Measurements from ENCODE around the gene NUDT8. TPM values are rescaled to one million over a fixed set of nuclear protein-coding genes. Genes with fewer than 3 reads are reported as not detected.

Gene NUDT8
- total and polyA plus RNA-seq, 10 of the 15 experiments (the other 5 are each of a cell fraction or from before 2014, with no cell fraction given), result 0.32 to 18.2 (median 9.8) TPM

- TF ChIP-seq, protein P1, sequence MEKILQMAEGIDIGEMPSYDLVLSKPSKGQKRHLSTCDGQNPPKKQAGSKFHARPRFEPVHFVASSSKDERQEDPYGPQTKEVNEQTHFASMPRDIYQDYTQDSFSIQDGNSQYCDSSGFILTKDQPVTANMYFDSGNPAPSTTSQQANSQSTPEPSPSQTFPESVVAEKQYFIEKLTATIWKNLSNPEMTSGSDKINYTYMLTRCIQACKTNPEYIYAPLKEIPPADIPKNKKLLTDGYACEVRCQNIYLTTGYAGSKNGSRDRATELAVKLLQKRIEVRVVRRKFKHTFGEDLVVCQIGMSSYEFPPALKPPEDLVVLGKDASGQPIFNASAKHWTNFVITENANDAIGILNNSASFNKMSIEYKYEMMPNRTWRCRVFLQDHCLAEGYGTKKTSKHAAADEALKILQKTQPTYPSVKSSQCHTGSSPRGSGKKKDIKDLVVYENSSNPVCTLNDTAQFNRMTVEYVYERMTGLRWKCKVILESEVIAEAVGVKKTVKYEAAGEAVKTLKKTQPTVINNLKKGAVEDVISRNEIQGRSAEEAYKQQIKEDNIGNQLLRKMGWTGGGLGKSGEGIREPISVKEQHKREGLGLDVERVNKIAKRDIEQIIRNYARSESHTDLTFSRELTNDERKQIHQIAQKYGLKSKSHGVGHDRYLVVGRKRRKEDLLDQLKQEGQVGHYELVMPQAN (conservative IDR thresholded peaks at IDR 0.05), result peak; percentile 85
- TF ChIP-seq EGR1 (IDR thresholded peaks at IDR 0.05; ENCODE audit: borderline replicate concordance in 1 of 2, low read depth in 2 of 2, low read length in 2 of 2) (no peak), SMAD5 (IDR thresholded peaks at IDR 0.05; ENCODE audit: low read depth) (peak; percentile 86), NR2C2 (IDR thresholded peaks at IDR 0.05; ENCODE audit: borderline replicate concordance, control insufficient read depth, insufficient read length, low read depth) (no peak), MTA2 (IDR thresholded peaks at IDR 0.05; ENCODE audit: low read depth) (no peak), POLR2A (IDR thresholded peaks at IDR 0.05; ENCODE audit: low read depth, low read length) (peak; percentile 96), PKNOX1 (IDR thresholded peaks at IDR 0.05) (no peak), CEBPB (IDR thresholded peaks at IDR 0.05; ENCODE audit: borderline replicate concordance in 1 of 2, low read depth in 2 of 2, low read length in 2 of 2) (no peak), NFIC (IDR thresholded peaks at IDR 0.05; ENCODE audit: low read depth, low read length) (no peak), BCLAF1 (IDR thresholded peaks at IDR 0.05) (no peak), RUNX3 (IDR thresholded peaks at IDR 0.05; ENCODE audit: low read length) (peak; percentile 60; the same call in 1 of the 2 replicates), TARDBP (IDR thresholded peaks at IDR 0.05; ENCODE audit: borderline replicate concordance) (no peak), STAT3 (IDR thresholded peaks at IDR 0.05; ENCODE audit: low read depth, low read length) (no peak), KDM1A (IDR thresholded peaks at IDR 0.05; ENCODE audit: borderline replicate concordance) (no peak), SPI1 (IDR thresholded peaks at IDR 0.05; ENCODE audit: borderline replicate concordance, insufficient read depth, low read depth, low read length) (no peak), MTA3 (IDR thresholded peaks at IDR 0.05; ENCODE audit: borderline replicate concordance, low read length) (no peak), HCFC1 (IDR thresholded peaks at IDR 0.05; ENCODE audit: low read length) (peak; percentile 19; the same call in 1 of the 2 replicates)
- TF ChIP-seq, protein P2, sequence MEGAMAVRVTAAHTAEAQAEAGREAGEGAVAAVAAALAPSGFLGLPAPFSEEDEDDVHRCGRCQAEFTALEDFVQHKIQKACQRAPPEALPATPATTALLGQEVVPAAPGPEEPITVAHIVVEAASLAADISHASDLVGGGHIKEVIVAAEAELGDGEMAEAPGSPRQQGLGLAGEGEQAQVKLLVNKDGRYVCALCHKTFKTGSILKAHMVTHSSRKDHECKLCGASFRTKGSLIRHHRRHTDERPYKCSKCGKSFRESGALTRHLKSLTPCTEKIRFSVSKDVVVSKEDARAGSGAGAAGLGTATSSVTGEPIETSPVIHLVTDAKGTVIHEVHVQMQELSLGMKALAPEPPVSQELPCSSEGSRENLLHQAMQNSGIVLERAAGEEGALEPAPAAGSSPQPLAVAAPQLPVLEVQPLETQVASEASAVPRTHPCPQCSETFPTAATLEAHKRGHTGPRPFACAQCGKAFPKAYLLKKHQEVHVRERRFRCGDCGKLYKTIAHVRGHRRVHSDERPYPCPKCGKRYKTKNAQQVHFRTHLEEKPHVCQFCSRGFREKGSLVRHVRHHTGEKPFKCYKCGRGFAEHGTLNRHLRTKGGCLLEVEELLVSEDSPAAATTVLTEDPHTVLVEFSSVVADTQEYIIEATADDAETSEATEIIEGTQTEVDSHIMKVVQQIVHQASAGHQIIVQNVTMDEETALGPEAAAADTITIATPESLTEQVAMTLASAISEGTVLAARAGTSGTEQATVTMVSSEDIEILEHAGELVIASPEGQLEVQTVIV (IDR thresholded peaks at IDR 0.05; ENCODE audit: borderline replicate concordance, partially characterized antibody), result no peak
- TF ChIP-seq, protein P3, sequence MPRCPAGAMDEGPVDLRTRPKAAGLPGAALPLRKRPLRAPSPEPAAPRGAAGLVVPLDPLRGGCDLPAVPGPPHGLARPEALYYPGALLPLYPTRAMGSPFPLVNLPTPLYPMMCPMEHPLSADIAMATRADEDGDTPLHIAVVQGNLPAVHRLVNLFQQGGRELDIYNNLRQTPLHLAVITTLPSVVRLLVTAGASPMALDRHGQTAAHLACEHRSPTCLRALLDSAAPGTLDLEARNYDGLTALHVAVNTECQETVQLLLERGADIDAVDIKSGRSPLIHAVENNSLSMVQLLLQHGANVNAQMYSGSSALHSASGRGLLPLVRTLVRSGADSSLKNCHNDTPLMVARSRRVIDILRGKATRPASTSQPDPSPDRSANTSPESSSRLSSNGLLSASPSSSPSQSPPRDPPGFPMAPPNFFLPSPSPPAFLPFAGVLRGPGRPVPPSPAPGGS (IDR thresholded peaks at IDR 0.05; ENCODE audit: borderline replicate concordance, insufficient read depth, low read depth, low read length, poor library complexity, severe bottlenecking), result no peak
Measured at GRCh38 chr11:67583247-67584204, 46.2 kb downstream of the NUDT8 start, which contains the start of gene GSTP1 (continued).
